ENCODE data around the gene FLII.

Gene FLII

GRCh38 chr17:18260332-18261145, 2.0 kb upstream of the FLII start, which contains the start of gene MIEF2:
TSS of gene MIEF2 (plus strand) at chr17:18260662. CDS start at chr17:18262721, 2,059 bp downstream.
- peak; percentile 72 to 92 (median 84) for DNase-seq (ENCODE audit: low read depth in 4 of 4, low spot score in 1 of 4)

GRCh38 chr17:18259621-18260331, 1.2 kb upstream of the FLII start:
- DNase-seq (ENCODE audit: low read depth in 4 of 4, low spot score in 1 of 4): no peak

- DNase-seq (ENCODE audit: low read depth in 4 of 4, low spot score in 1 of 4): peak in 3 of 4 experiments; percentile 19 to 41 (median 27)
These were observed 569 bp downstream of the FLII start for GRCh38 chr17:18257982-18258355.

- peak in 1 of 4 experiments; percentile 21 for DNase-seq (ENCODE audit: low read depth in 4 of 4, low spot score in 1 of 4)
These were observed 1.1 kb downstream of the FLII start for GRCh38 chr17:18257268-18257981.

GRCh38 chr17:18256776-18257175, 1.8 kb downstream of the FLII start:
- no peak for DNase-seq (ENCODE audit: low read depth in 4 of 4, low spot score in 1 of 4)

- DNase-seq (ENCODE audit: low read depth in 4 of 4, low spot score in 1 of 4): no peak
These were observed 2.2 kb downstream of the FLII start for GRCh38 chr17:18256351-18256750.

- no peak for DNase-seq (ENCODE audit: low read depth in 4 of 4, low spot score in 1 of 4)
These were observed 3.5 kb downstream of the FLII start for GRCh38 chr17:18254888-18255649.

- no peak for DNase-seq (ENCODE audit: low read depth in 4 of 4, low spot score in 1 of 4)
These were observed 4.4 kb downstream of the FLII start for GRCh38 chr17:18253947-18254821.

- no peak for DNase-seq (ENCODE audit: low read depth in 4 of 4, low spot score in 1 of 4)
These were observed 5.2 kb downstream of the FLII start for GRCh38 chr17:18253187-18253884.

- DNase-seq (ENCODE audit: low read depth in 4 of 4, low spot score in 1 of 4): no peak
These were observed 6.4 kb downstream of the FLII start for GRCh38 chr17:18252160-18252559.

GRCh38 chr17:18251204-18251603, 7.3 kb downstream of the FLII start:
- DNase-seq (ENCODE audit: low read depth in 4 of 4, low spot score in 1 of 4): no peak

GRCh38 chr17:18250708-18251107, 7.8 kb downstream of the FLII start:
- no peak for DNase-seq (ENCODE audit: low read depth in 4 of 4, low spot score in 1 of 4)

GRCh38 chr17:18250259-18250658, 8.3 kb downstream of the FLII start:
- DNase-seq (ENCODE audit: low read depth in 4 of 4, low spot score in 1 of 4): no peak

GRCh38 chr17:18248811-18249210, 9.7 kb downstream of the FLII start:
- no peak for DNase-seq (ENCODE audit: low read depth in 4 of 4, low spot score in 1 of 4)

GRCh38 chr17:18248300-18248731, 10.2 kb downstream of the FLII start:
- peak in 3 of 4 experiments; percentile 29 to 49 (median 43) for DNase-seq (ENCODE audit: low read depth in 4 of 4, low spot score in 1 of 4)

- no peak for DNase-seq (ENCODE audit: low read depth in 4 of 4, low spot score in 1 of 4)
These were observed 10.9 kb downstream of the FLII start for GRCh38 chr17:18247613-18248001.

GRCh38 chr17:18246880-18247612, 11.5 kb downstream of the FLII start:
- DNase-seq (ENCODE audit: low read depth in 4 of 4, low spot score in 1 of 4): peak in 1 of 4 experiments; percentile 41

GRCh38 chr17:18246109-18246725, 12.3 kb downstream of the FLII start:
- DNase-seq (ENCODE audit: low read depth in 4 of 4, low spot score in 1 of 4): no peak
